Neural progenitor cell (in vitro differentiated cells): ENCODE data around the gene RAMP3. TPM values are rescaled to one million over a fixed set of nuclear protein-coding genes. Genes with fewer than 3 reads are reported as not detected.

Source experiments
- DNase-seq: peaks from one replicate; pipeline ENCODE4 v3.0.0-alpha.2; 2016; ENCODE audit warnings: low spot score
- H2AFZ ChIP-seq: fragments of 200-600 bp; sonication (generic); replicated peaks from 2 replicates; pipeline ENCODE4 v1.6.1; 2016; ENCODE audit warnings: antibody characterized with exemption
- H3F3A ChIP-seq: fragments of 200-600 bp; sonication (generic); 2 replicates; pipeline ENCODE4 v1.6.1; 2016; ENCODE audit warnings: antibody characterized with exemption, low read depth
- H3K27ac ChIP-seq: fragments of 200-600 bp; sonication (generic); 2 replicates; pipeline ENCODE4 v1.5.1; 2016; ENCODE audit warnings: mild to moderate bottlenecking
- H3K27me3 ChIP-seq: fragments of 200-600 bp; sonication (generic); 2 replicates; pipeline ENCODE4 v1.6.1; 2016; ENCODE audit warnings: mild to moderate bottlenecking, moderate library complexity
- H3K36me3 ChIP-seq: fragments of 200-600 bp; sonication (generic); 2 replicates; pipeline ENCODE4 v1.5.1; 2016
- H3K4me1 ChIP-seq: fragments of 200-600 bp; sonication (generic); 2 replicates; pipeline ENCODE4 v1.6.1; 2016; ENCODE audit warnings: mixed run types
- H3K4me2 ChIP-seq: fragments of 200-600 bp; sonication (generic); 2 replicates; pipeline ENCODE4 v1.6.1; 2016
- H3K4me3 ChIP-seq: fragments of 200-600 bp; sonication (generic); 2 replicates; pipeline ENCODE4 v1.5.1; 2016
- H3K79me2 ChIP-seq: fragments of 200-600 bp; sonication (generic); 2 replicates; pipeline ENCODE4 v1.6.1; 2016; ENCODE audit warnings: low read depth
- H3K9ac ChIP-seq: fragments of 200-600 bp; sonication (generic); 2 replicates; pipeline ENCODE4 v1.6.1; 2016
- H3K9me3 ChIP-seq: fragments of 200-600 bp; sonication (generic); 2 replicates; pipeline ENCODE4 v1.5.1; 2016; ENCODE audit warnings: low read depth
- H4K20me1 ChIP-seq: fragments of 200-600 bp; sonication (generic); 2 replicates; pipeline ENCODE4 v1.6.1; 2016; ENCODE audit warnings: low read depth
- H3K27ac Mint-ChIP-seq: 3 replicates; pipeline ENCODE4 v1.8.0; 2021; ENCODE audit warnings: mixed read lengths
- H3K27me3 Mint-ChIP-seq: 2 replicates; pipeline ENCODE4 v1.8.0; 2022; ENCODE audit warnings: low read depth, mild to moderate bottlenecking, inconsistent platforms, moderate library complexity, mixed read lengths; ENCODE audit not compliant: insufficient read depth
- H3K36me3 Mint-ChIP-seq: 3 replicates; pipeline ENCODE4 v1.8.0; 2021; ENCODE audit warnings: mixed read lengths
- H3K4me1 Mint-ChIP-seq: 3 replicates; pipeline ENCODE4 v1.8.0; 2021; ENCODE audit warnings: mixed read lengths
- H3K4me3 Mint-ChIP-seq: 3 replicates; pipeline ENCODE4 v1.8.0; 2021; ENCODE audit warnings: mild to moderate bottlenecking, moderate library complexity, mixed read lengths
- H3K9me3 Mint-ChIP-seq: 3 replicates; pipeline ENCODE4 v1.8.0; 2020; ENCODE audit warnings: mixed read lengths
- EZH2 ChIP-seq: fragments of 200-600 bp; sonication (generic); IDR thresholded peaks from 2 replicates; pipeline ENCODE4 v1.6.1; 2017; ENCODE audit warnings: antibody characterized with exemption, mild to moderate bottlenecking, moderate library complexity
- EZH2phosphoT487 ChIP-seq: fragments of 200-600 bp; sonication (generic); IDR thresholded peaks from 2 replicates; pipeline ENCODE4 v1.6.1; 2017; ENCODE audit warnings: antibody characterized with exemption
- total RNA-seq: library from RNA; depleted of rRNA; stranded (reverse); fragments of >200 nt; gene quantifications from 2 replicates; pipeline ENCODE4 v1.2.3, GENCODE V29; 2015; ENCODE audit warnings: low replicate concordance
- TF ChIP-seq, protein P1 (sequence below): fragments of 200-600 bp; sonication (generic); IDR thresholded peaks from 2 replicates; pipeline ENCODE4 v1.5.1; 2017; ENCODE audit warnings: antibody characterized with exemption, mild to moderate bottlenecking

The RAMP3 gene
- total RNA-seq, 1 donor from 2014 or later: not detected

GRCh38 chr7:45181286-45181960 is 23.8 kb downstream of the RAMP3 start:
- Histone ChIP-seq H3K4me2 (no peak overlapping the region), H3K79me2 (no peaks in the 10 kb centered on the region), H3K9me3 (no peaks in the 10 kb centered on the region), H3K27me3 (no peaks in the 10 kb centered on the region), H3F3A (no peaks in the 10 kb centered on the region), H3K4me3 (no peak overlapping the region), H4K20me1 (no peaks in the 10 kb centered on the region), H3K9ac (no peak overlapping the region), H3K4me1 (no peaks in the 10 kb centered on the region), H2AFZ (no peak overlapping the region), H3K36me3 (no peaks in the 10 kb centered on the region), H3K27ac (no peak overlapping the region)
- no peak for DNase-seq
- peaks cover 13% of the 10 kb centered on the region for H3K27me3 Mint-ChIP-seq
- peaks cover 4% of the 10 kb centered on the region for H3K4me1 Mint-ChIP-seq
- no peaks in the 10 kb centered on the region for H3K36me3 Mint-ChIP-seq
- TF ChIP-seq EZH2phosphoT487 (no peak), EZH2 (no peak)
- TF ChIP-seq, protein P1, sequence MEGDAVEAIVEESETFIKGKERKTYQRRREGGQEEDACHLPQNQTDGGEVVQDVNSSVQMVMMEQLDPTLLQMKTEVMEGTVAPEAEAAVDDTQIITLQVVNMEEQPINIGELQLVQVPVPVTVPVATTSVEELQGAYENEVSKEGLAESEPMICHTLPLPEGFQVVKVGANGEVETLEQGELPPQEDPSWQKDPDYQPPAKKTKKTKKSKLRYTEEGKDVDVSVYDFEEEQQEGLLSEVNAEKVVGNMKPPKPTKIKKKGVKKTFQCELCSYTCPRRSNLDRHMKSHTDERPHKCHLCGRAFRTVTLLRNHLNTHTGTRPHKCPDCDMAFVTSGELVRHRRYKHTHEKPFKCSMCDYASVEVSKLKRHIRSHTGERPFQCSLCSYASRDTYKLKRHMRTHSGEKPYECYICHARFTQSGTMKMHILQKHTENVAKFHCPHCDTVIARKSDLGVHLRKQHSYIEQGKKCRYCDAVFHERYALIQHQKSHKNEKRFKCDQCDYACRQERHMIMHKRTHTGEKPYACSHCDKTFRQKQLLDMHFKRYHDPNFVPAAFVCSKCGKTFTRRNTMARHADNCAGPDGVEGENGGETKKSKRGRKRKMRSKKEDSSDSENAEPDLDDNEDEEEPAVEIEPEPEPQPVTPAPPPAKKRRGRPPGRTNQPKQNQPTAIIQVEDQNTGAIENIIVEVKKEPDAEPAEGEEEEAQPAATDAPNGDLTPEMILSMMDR: no peak
- H3K4me3 Mint-ChIP-seq: no peak overlapping the region
- H3K9me3 Mint-ChIP-seq: no peaks in the 10 kb centered on the region
- H3K27ac Mint-ChIP-seq: no peak overlapping the region

- Histone ChIP-seq H4K20me1 (no peaks in the 10 kb centered on the region), H3K36me3 (no peaks in the 10 kb centered on the region), H3K27ac (no peak overlapping the region), H3K27me3 (no peaks in the 10 kb centered on the region), H3K9me3 (no peaks in the 10 kb centered on the region), H3K4me2 (no peak overlapping the region), H2AFZ (no peak overlapping the region), H3K79me2 (no peaks in the 10 kb centered on the region), H3K4me1 (no peaks in the 10 kb centered on the region), H3K9ac (no peak overlapping the region), H3K4me3 (no peak overlapping the region), H3F3A (no peaks in the 10 kb centered on the region)
- H3K36me3 Mint-ChIP-seq: no peaks in the 10 kb centered on the region
- H3K27me3 Mint-ChIP-seq: peaks cover 10% of the 10 kb centered on the region
- DNase-seq: no peak
- peak overlapping the region; percentile 62 for H3K4me3 Mint-ChIP-seq
- TF ChIP-seq EZH2 (no peak), EZH2phosphoT487 (no peak)
- TF ChIP-seq, protein P1: no peak
- no peaks in the 10 kb centered on the region for H3K9me3 Mint-ChIP-seq
- H3K27ac Mint-ChIP-seq: no peak overlapping the region
- H3K4me1 Mint-ChIP-seq: peaks cover 8% of the 10 kb centered on the region
These were observed 24.6 kb downstream of the RAMP3 start for GRCh38 chr7:45181991-45182855.

- H3K36me3 Mint-ChIP-seq: no peaks in the 10 kb centered on the region
- Histone ChIP-seq H3K27me3 (no peaks in the 10 kb centered on the region), H3F3A (no peaks in the 10 kb centered on the region), H3K9ac (no peak overlapping the region), H3K27ac (no peak overlapping the region), H3K9me3 (no peaks in the 10 kb centered on the region), H4K20me1 (no peaks in the 10 kb centered on the region), H3K36me3 (no peaks in the 10 kb centered on the region), H2AFZ (no peak overlapping the region), H3K4me2 (no peak overlapping the region), H3K4me1 (no peaks in the 10 kb centered on the region), H3K4me3 (no peak overlapping the region), H3K79me2 (no peaks in the 10 kb centered on the region)
- peaks cover 8% of the 10 kb centered on the region for H3K4me1 Mint-ChIP-seq
- no peaks in the 10 kb centered on the region for H3K9me3 Mint-ChIP-seq
- no peak for DNase-seq
- peaks cover 10% of the 10 kb centered on the region for H3K27me3 Mint-ChIP-seq
- TF ChIP-seq, protein P1: no peak
- no peak for TF ChIP-seq EZH2phosphoT487
- no peak for TF ChIP-seq EZH2
- no peak overlapping the region for H3K27ac Mint-ChIP-seq
- H3K4me3 Mint-ChIP-seq: peak overlapping the region; percentile 18
These were observed 25.5 kb downstream of the RAMP3 start for GRCh38 chr7:45182856-45183710.
